Measurements from ENCODE around the gene CDH23. TPM values are rescaled to one million over a fixed set of nuclear protein-coding genes. Genes with fewer than 3 reads are reported as not detected.

CDH23 gene
- total RNA-seq, 1 experiment from 2014 or later: 0.29 TPM

- in situ Hi-C loops (cut with HindIII; ENCODE audit: low pct_unique_long_range_greater_than_20kb, low sequenced_read_pairs): no loop called here
- DNase-seq (ENCODE audit: low read depth, low spot score): no peak
These were observed 129.9 kb downstream of the CDH23 start for GRCh38 chr10:71526653-71527052.

GRCh38 chr10:71527135-71527534, 130.4 kb downstream of the CDH23 start:
- in situ Hi-C loops (cut with HindIII; ENCODE audit: low pct_unique_long_range_greater_than_20kb, low sequenced_read_pairs): no loop called here
- DNase-seq (ENCODE audit: low read depth, low spot score): no peak

- no peak for DNase-seq (ENCODE audit: low read depth, low spot score)
- in situ Hi-C loops (cut with HindIII; ENCODE audit: low pct_unique_long_range_greater_than_20kb, low sequenced_read_pairs): no loop called here
These were observed 131.9 kb downstream of the CDH23 start for GRCh38 chr10:71528371-71529206.

GRCh38 chr10:71529207-71529827, 132.6 kb downstream of the CDH23 start:
- DNase-seq (ENCODE audit: low read depth, low spot score): no peak
- in situ Hi-C loops (cut with HindIII; ENCODE audit: low pct_unique_long_range_greater_than_20kb, low sequenced_read_pairs): no loop called here

- DNase-seq (ENCODE audit: low read depth, low spot score): no peak
- in situ Hi-C loops (cut with HindIII; ENCODE audit: low pct_unique_long_range_greater_than_20kb, low sequenced_read_pairs): no loop called here
These were observed 134.1 kb downstream of the CDH23 start for GRCh38 chr10:71530781-71531180.

- in situ Hi-C loops (cut with HindIII; ENCODE audit: low pct_unique_long_range_greater_than_20kb, low sequenced_read_pairs): no loop called here
- DNase-seq (ENCODE audit: low read depth, low spot score): peak; percentile 6
These were observed 135.0 kb downstream of the CDH23 start for GRCh38 chr10:71531485-71532446.

GRCh38 chr10:71532878-71533277, 136.2 kb downstream of the CDH23 start:
- in situ Hi-C loops (cut with HindIII; ENCODE audit: low pct_unique_long_range_greater_than_20kb, low sequenced_read_pairs): no loop called here
- no peak for DNase-seq (ENCODE audit: low read depth, low spot score)

GRCh38 chr10:71533936-71534335, 137.2 kb downstream of the CDH23 start:
- in situ Hi-C loops (cut with HindIII; ENCODE audit: low pct_unique_long_range_greater_than_20kb, low sequenced_read_pairs): no loop called here
- DNase-seq (ENCODE audit: low read depth, low spot score): no peak

- in situ Hi-C loops (cut with HindIII; ENCODE audit: low pct_unique_long_range_greater_than_20kb, low sequenced_read_pairs): no loop called here
- DNase-seq (ENCODE audit: low read depth, low spot score): no peak
These were observed 138.0 kb downstream of the CDH23 start for GRCh38 chr10:71534568-71535194.

- no peak for DNase-seq (ENCODE audit: low read depth, low spot score)
- in situ Hi-C loops (cut with HindIII; ENCODE audit: low pct_unique_long_range_greater_than_20kb, low sequenced_read_pairs): no loop called here
These were observed 139.6 kb downstream of the CDH23 start for GRCh38 chr10:71536332-71536731.

- in situ Hi-C loops (cut with HindIII; ENCODE audit: low pct_unique_long_range_greater_than_20kb, low sequenced_read_pairs): no loop called here
These were observed 140.4 kb downstream of the CDH23 start for GRCh38 chr10:71537125-71537524.

GRCh38 chr10:71537681-71538080, 141.0 kb downstream of the CDH23 start:
- in situ Hi-C loops (cut with HindIII; ENCODE audit: low pct_unique_long_range_greater_than_20kb, low sequenced_read_pairs): no loop called here
- no peak for DNase-seq (ENCODE audit: low read depth, low spot score)

More at GRCh38 chr10:71537125-71537524, 140.4 kb downstream of the CDH23 start:
- no peak for DNase-seq (ENCODE audit: low read depth, low spot score)

- DNase-seq (ENCODE audit: low read depth, low spot score): no peak
- in situ Hi-C loops (cut with HindIII; ENCODE audit: low pct_unique_long_range_greater_than_20kb, low sequenced_read_pairs): no loop called here
These were observed 142.0 kb downstream of the CDH23 start for GRCh38 chr10:71538608-71539260.

GRCh38 chr10:71539442-71540118, 142.9 kb downstream of the CDH23 start:
- no peak for DNase-seq (ENCODE audit: low read depth, low spot score)
- in situ Hi-C loops (cut with HindIII; ENCODE audit: low pct_unique_long_range_greater_than_20kb, low sequenced_read_pairs): no loop called here

- in situ Hi-C loops (cut with HindIII; ENCODE audit: low pct_unique_long_range_greater_than_20kb, low sequenced_read_pairs): no loop called here
- DNase-seq (ENCODE audit: low read depth, low spot score): no peak
These were observed 145.8 kb downstream of the CDH23 start for GRCh38 chr10:71542478-71542877.

GRCh38 chr10:71543608-71544170, 147.0 kb downstream of the CDH23 start:
- in situ Hi-C loops (cut with HindIII; ENCODE audit: low pct_unique_long_range_greater_than_20kb, low sequenced_read_pairs): no loop called here
- no peak for DNase-seq (ENCODE audit: low read depth, low spot score)
